A673 (cell line): Measurements from ENCODE around the gene CLEC2A.

Experiments
- EZH2 ChIP-seq: fragments of 200-600 bp; sonication (generic); IDR thresholded peaks from 2 replicates; pipeline ENCODE4 v1.6.1; 2017; ENCODE audit warnings: borderline replicate concordance, low read depth, mild to moderate bottlenecking, mixed read lengths, antibody characterized with exemption, low read length; ENCODE audit not compliant: poor library complexity, severe bottlenecking
- TF ChIP-seq, protein P1 (sequence below): fragments of 300-800, 200-600 bp; sonication (generic); conservative IDR thresholded peaks from 2 replicates; pipeline ENCODE4 v1.5.1; 2017; ENCODE audit warnings: low read depth, mild to moderate bottlenecking, antibody characterized with exemption, low read length, moderate library complexity, mixed read lengths

DNA sequence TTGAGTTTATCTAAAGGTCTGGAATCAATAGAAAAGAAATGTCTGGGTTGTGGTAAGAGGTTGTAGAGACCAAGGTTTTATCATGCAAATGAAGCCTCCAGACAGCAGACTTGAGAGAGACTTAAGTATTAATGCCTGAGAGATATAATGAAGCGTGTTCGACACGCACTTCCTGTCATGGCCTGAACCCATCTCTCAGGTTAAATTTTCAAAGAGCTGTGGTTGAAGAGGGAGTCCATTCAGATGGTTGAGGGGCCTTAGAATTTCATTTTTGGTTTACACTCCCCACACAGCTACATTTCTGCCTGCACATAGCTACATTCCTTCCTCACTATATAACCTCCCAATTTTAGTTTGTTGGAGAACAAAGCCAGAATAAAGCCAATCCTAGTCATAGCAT lies 28.9 kb upstream of the CLEC2A start:
- TF ChIP-seq, protein P1, sequence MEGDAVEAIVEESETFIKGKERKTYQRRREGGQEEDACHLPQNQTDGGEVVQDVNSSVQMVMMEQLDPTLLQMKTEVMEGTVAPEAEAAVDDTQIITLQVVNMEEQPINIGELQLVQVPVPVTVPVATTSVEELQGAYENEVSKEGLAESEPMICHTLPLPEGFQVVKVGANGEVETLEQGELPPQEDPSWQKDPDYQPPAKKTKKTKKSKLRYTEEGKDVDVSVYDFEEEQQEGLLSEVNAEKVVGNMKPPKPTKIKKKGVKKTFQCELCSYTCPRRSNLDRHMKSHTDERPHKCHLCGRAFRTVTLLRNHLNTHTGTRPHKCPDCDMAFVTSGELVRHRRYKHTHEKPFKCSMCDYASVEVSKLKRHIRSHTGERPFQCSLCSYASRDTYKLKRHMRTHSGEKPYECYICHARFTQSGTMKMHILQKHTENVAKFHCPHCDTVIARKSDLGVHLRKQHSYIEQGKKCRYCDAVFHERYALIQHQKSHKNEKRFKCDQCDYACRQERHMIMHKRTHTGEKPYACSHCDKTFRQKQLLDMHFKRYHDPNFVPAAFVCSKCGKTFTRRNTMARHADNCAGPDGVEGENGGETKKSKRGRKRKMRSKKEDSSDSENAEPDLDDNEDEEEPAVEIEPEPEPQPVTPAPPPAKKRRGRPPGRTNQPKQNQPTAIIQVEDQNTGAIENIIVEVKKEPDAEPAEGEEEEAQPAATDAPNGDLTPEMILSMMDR, result no peak
- TF ChIP-seq EZH2, result no peak
